ENCODE results near the gene FANCC. TPM values are rescaled to one million over a fixed set of nuclear protein-coding genes. Genes with fewer than 3 reads are reported as not detected.

Gene FANCC
- total and polyA plus RNA-seq, 4 donors, result 8.3 to 32.4 (median 11.5) TPM

GRCh38 chr9:95193480-95193879 lies 124.0 kb downstream of the FANCC start (continued):
- TF ChIP-seq, protein P1, sequence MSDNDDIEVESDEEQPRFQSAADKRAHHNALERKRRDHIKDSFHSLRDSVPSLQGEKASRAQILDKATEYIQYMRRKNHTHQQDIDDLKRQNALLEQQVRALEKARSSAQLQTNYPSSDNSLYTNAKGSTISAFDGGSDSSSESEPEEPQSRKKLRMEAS (IDR thresholded peaks at IDR 0.05), result no peak
- no peak for TF ChIP-seq FOXA1 (IDR thresholded peaks at IDR 0.05)

GRCh38 chr9:95193067-95193466 lies 124.4 kb downstream of the FANCC start:
- TF ChIP-seq RAD21 (IDR thresholded peaks at IDR 0.05) (peak in 1 of 2 donors; percentile 21), FOXA1 (IDR thresholded peaks at IDR 0.05) (no peak)
- Histone ChIP-seq H3K9ac (ENCODE audit: low read depth in 1 of 2, low read length in 2 of 2) (no peak overlapping the region), H3K27ac (ENCODE audit: low read depth in 1 of 2, low read length in 2 of 2) (no peak overlapping the region), H3K36me3 (ENCODE audit: control insufficient read depth in 4 of 4, insufficient read depth in 3 of 4, low read depth in 1 of 4, low read length in 3 of 4) (no peaks in the 10 kb centered on the region), H3K4me1 (ENCODE audit: control insufficient read depth in 4 of 4, insufficient read depth in 4 of 4, low read length in 3 of 4) (no peaks in the 10 kb centered on the region), H3K4me3 (ENCODE audit: low read depth in 1 of 3, low read length in 3 of 3) (no peak overlapping the region), H3K9me3 (ENCODE audit: control insufficient read depth in 4 of 4, low read length in 3 of 4) (no peaks in the 10 kb centered on the region), H3K27me3 (ENCODE audit: control insufficient read depth in 4 of 4, insufficient read depth in 4 of 4, low read length in 3 of 4) (no peaks in the 10 kb centered on the region)
- no peak for DNase-seq (ENCODE audit: low spot score)
- WGBS, result 93% methylated on average over 8 of the region's 8 CpGs

GRCh38 chr9:95192631-95193030 lies 124.9 kb downstream of the FANCC start:
- H3K27me3 ChIP-seq (ENCODE audit: control insufficient read depth in 4 of 4, insufficient read depth in 4 of 4, low read length in 3 of 4), result no peaks in the 10 kb centered on the region
- no peak overlapping the region for H3K4me3 ChIP-seq (ENCODE audit: low read depth in 1 of 3, low read length in 3 of 3)
- H3K36me3 ChIP-seq (ENCODE audit: control insufficient read depth in 4 of 4, insufficient read depth in 3 of 4, low read depth in 1 of 4, low read length in 3 of 4), result no peaks in the 10 kb centered on the region
- TF ChIP-seq, protein P2, sequence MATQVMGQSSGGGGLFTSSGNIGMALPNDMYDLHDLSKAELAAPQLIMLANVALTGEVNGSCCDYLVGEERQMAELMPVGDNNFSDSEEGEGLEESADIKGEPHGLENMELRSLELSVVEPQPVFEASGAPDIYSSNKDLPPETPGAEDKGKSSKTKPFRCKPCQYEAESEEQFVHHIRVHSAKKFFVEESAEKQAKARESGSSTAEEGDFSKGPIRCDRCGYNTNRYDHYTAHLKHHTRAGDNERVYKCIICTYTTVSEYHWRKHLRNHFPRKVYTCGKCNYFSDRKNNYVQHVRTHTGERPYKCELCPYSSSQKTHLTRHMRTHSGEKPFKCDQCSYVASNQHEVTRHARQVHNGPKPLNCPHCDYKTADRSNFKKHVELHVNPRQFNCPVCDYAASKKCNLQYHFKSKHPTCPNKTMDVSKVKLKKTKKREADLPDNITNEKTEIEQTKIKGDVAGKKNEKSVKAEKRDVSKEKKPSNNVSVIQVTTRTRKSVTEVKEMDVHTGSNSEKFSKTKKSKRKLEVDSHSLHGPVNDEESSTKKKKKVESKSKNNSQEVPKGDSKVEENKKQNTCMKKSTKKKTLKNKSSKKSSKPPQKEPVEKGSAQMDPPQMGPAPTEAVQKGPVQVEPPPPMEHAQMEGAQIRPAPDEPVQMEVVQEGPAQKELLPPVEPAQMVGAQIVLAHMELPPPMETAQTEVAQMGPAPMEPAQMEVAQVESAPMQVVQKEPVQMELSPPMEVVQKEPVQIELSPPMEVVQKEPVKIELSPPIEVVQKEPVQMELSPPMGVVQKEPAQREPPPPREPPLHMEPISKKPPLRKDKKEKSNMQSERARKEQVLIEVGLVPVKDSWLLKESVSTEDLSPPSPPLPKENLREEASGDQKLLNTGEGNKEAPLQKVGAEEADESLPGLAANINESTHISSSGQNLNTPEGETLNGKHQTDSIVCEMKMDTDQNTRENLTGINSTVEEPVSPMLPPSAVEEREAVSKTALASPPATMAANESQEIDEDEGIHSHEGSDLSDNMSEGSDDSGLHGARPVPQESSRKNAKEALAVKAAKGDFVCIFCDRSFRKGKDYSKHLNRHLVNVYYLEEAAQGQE (IDR thresholded peaks at IDR 0.05), result no peak
- TF ChIP-seq, protein P3, sequence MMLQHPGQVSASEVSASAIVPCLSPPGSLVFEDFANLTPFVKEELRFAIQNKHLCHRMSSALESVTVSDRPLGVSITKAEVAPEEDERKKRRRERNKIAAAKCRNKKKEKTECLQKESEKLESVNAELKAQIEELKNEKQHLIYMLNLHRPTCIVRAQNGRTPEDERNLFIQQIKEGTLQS (IDR thresholded peaks at IDR 0.05), result no peak
- no peak for TF ChIP-seq YY1 (IDR thresholded peaks at IDR 0.05)
- no peak for TF ChIP-seq SP1 (IDR thresholded peaks at IDR 0.05)
- TF ChIP-seq, protein P1 (IDR thresholded peaks at IDR 0.05), result no peak
- 84% methylated on average over 1 of the region's 1 CpG for WGBS
- H3K4me1 ChIP-seq (ENCODE audit: control insufficient read depth in 4 of 4, insufficient read depth in 4 of 4, low read length in 3 of 4), result no peaks in the 10 kb centered on the region
- no peak overlapping the region for H3K27ac ChIP-seq (ENCODE audit: low read depth in 1 of 2, low read length in 2 of 2)
- H3K9me3 ChIP-seq (ENCODE audit: control insufficient read depth in 4 of 4, low read length in 3 of 4), result no peaks in the 10 kb centered on the region
- DNase-seq (ENCODE audit: low spot score), result no peak
- no peak overlapping the region for H3K9ac ChIP-seq (ENCODE audit: low read depth in 1 of 2, low read length in 2 of 2)

DNA sequence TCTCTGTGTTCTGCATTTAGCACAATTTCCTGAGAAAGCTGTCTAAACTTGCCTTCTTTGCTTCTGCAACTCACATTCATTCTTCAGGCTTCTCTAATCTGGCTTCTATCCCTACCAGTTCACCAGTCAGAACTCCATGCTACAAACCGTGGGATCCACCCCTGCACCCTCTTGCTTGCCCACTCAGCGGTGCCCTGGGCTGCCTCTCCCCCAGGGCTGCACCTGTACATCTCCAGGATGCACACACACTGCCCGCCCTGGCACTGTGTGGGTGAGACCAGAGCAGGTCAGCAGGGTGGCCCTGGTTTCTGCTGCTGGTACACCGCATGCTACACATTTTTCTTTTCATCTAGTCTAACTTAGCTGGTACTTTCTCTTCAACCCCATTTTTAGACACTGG lies 127.1 kb downstream of the FANCC start:
- H3K4me3 ChIP-seq (ENCODE audit: low read depth in 1 of 3, low read length in 3 of 3), result no peak overlapping the region
- no peaks in the 10 kb centered on the region for H3K4me1 ChIP-seq (ENCODE audit: control insufficient read depth in 4 of 4, insufficient read depth in 4 of 4, low read length in 3 of 4)
- H3K36me3 ChIP-seq (ENCODE audit: control insufficient read depth in 4 of 4, insufficient read depth in 3 of 4, low read depth in 1 of 4, low read length in 3 of 4), result no peaks in the 10 kb centered on the region
- no peaks in the 10 kb centered on the region for H3K27me3 ChIP-seq (ENCODE audit: control insufficient read depth in 4 of 4, insufficient read depth in 4 of 4, low read length in 3 of 4)
- DNase-seq (ENCODE audit: low spot score), result no peak
- no peak overlapping the region for H3K9ac ChIP-seq (ENCODE audit: low read depth in 1 of 2, low read length in 2 of 2)
- H3K27ac ChIP-seq (ENCODE audit: low read depth in 1 of 2, low read length in 2 of 2), result no peak overlapping the region
- H3K9me3 ChIP-seq (ENCODE audit: control insufficient read depth in 4 of 4, low read length in 3 of 4), result no peaks in the 10 kb centered on the region
- WGBS, result 96% methylated on average over 4 of the region's 4 CpGs
- no peak for TF ChIP-seq FOXA1 (IDR thresholded peaks at IDR 0.05)
- no peak for TF ChIP-seq GABPA (IDR thresholded peaks at IDR 0.05 in 1 of 2, conservative IDR thresholded peaks at IDR 0.05 in 1 of 2)
- TF ChIP-seq, protein P4, sequence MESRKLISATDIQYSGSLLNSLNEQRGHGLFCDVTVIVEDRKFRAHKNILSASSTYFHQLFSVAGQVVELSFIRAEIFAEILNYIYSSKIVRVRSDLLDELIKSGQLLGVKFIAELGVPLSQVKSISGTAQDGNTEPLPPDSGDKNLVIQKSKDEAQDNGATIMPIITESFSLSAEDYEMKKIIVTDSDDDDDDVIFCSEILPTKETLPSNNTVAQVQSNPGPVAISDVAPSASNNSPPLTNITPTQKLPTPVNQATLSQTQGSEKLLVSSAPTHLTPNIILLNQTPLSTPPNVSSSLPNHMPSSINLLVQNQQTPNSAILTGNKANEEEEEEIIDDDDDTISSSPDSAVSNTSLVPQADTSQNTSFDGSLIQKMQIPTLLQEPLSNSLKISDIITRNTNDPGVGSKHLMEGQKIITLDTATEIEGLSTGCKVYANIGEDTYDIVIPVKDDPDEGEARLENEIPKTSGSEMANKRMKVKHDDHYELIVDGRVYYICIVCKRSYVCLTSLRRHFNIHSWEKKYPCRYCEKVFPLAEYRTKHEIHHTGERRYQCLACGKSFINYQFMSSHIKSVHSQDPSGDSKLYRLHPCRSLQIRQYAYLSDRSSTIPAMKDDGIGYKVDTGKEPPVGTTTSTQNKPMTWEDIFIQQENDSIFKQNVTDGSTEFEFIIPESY (IDR thresholded peaks at IDR 0.05), result no peak
- TF ChIP-seq TAF1 (conservative IDR thresholded peaks at IDR 0.05), result no peak
- TF ChIP-seq HNF4G (IDR thresholded peaks at IDR 0.05), result no peak
- no peak for TF ChIP-seq HNF4A (conservative IDR thresholded peaks at IDR 0.05)
- no peak for TF ChIP-seq CTCF (IDR thresholded peaks at IDR 0.05; ENCODE audit: low read depth, low read length, missing input control)
- TF ChIP-seq FOXA2 (IDR thresholded peaks at IDR 0.05), result no peak
- TF ChIP-seq, protein P2 (IDR thresholded peaks at IDR 0.05), result no peak
- TF ChIP-seq YY1 (IDR thresholded peaks at IDR 0.05), result no peak

All from liver (tissue), 9 donors.